SK-N-MC (cell line): ENCODE measurements around the gene COPZ2.

Source experiments
- EZH2 ChIP-seq: fragments of 200-600 bp; sonication (generic); IDR thresholded peaks from one replicate; pipeline ENCODE4 v1.6.1; 2017; ENCODE audit warnings: antibody characterized with exemption
- FOXP2 ChIP-seq: optimal IDR thresholded peaks from 2 replicates; pipeline ENCODE3; 2011; ENCODE audit warnings: mild to moderate bottlenecking, moderate library complexity; ENCODE audit not compliant: insufficient read depth; ENCODE audit errors: extremely low read length, control extremely low read depth
- POLR2AphosphoS5 ChIP-seq: IDR thresholded peaks from 2 replicates; pipeline ENCODE4 v1.6.1; 2012; ENCODE audit warnings: mild to moderate bottlenecking, low read depth, low read length, borderline replicate concordance

GRCh38 chr17:47980541-47980940 is 57.1 kb downstream of the COPZ2 start:
- TF ChIP-seq POLR2AphosphoS5 (no peak), EZH2 (no peak), FOXP2 (no peak)
